IMR-90 (cell line): ENCODE data around the gene KAT7. TPM values are rescaled to one million over a fixed set of nuclear protein-coding genes. Genes with fewer than 3 reads are reported as not detected.
A peak's percentile ranks its signal among the peaks of the same experiment; 100 is the strongest.

Experiments
- ATAC-seq: fragments of 200-7000 bp; cut with Tn5 transposase; 2 replicates; pipeline ENCODE4 v1.9.1; 2020; ENCODE audit warnings: low read depth, mild to moderate bottlenecking, moderate library complexity
- BruUV-seq: library from RNA; stranded (reverse); fragments of 400-500 nt; replicated peaks from 2 replicates; lab custom pipeline; 2021; lab: Mats Ljungman, UMichigan
- CTCF ChIA-PET: fragments of 300-600 bp; formaldehyde crosslinking; extraction: SDS; loops from one replicate; lab custom pipeline; 2021; ENCODE audit warnings: antibody characterized with exemption; lab: Yijun Ruan, JAX
- POLR2A ChIA-PET: fragments of 300-600 bp; sonication (Branson Sonifier 250); formaldehyde crosslinking; loops from one replicate; lab custom pipeline; 2022; ENCODE audit warnings: antibody characterized with exemption; ENCODE audit not compliant: unreplicated experiment; lab: Charles Lee
- DNase-seq: peaks from one replicate; pipeline ENCODE4 v3.0.0; 2013
- H2AFZ ChIP-seq: replicated peaks from 2 replicates; pipeline ENCODE3; 2013; ENCODE audit warnings: low read length, mild to moderate bottlenecking; ENCODE audit not compliant: poor library complexity
- H2AK5ac ChIP-seq: 2 replicates; pipeline ENCODE4 v1.6.1; 2013; ENCODE audit warnings: low read depth, low read length, inconsistent platforms
- H2AK9ac ChIP-seq: replicated peaks from 2 replicates; pipeline ENCODE3; 2013; ENCODE audit warnings: mild to moderate bottlenecking, low read depth, low read length, moderate library complexity; ENCODE audit not compliant: poor library complexity
- H2BK120ac ChIP-seq: 2 replicates; pipeline ENCODE4 v1.6.1; 2013; ENCODE audit warnings: low read depth, low read length, inconsistent platforms
- H2BK15ac ChIP-seq: 3 replicates; pipeline ENCODE4 v1.6.1; 2013; ENCODE audit warnings: low read depth, low read length, inconsistent platforms
- H2BK20ac ChIP-seq: 2 replicates; pipeline ENCODE4 v1.6.1; 2013; ENCODE audit warnings: low read depth, mild to moderate bottlenecking, inconsistent platforms, low read length, moderate library complexity
- H2BK5ac ChIP-seq: 2 replicates; pipeline ENCODE4 v1.6.1; 2013; ENCODE audit warnings: mild to moderate bottlenecking, low read depth, low read length, inconsistent platforms; ENCODE audit not compliant: poor library complexity, severe bottlenecking
- H3K14ac ChIP-seq: replicated peaks from 2 replicates; pipeline ENCODE4 v1.6.1; 2013; ENCODE audit warnings: low read depth, low read length, inconsistent platforms
- H3K18ac ChIP-seq: 2 replicates; pipeline ENCODE4 v1.6.1; 2013; ENCODE audit warnings: low read depth, low read length, control low read depth
- H3K23ac ChIP-seq: 2 replicates; pipeline ENCODE4 v1.6.1; 2013; ENCODE audit warnings: low read depth, low read length, inconsistent platforms
- H3K27ac ChIP-seq: 2 replicates; pipeline ENCODE4 v1.5.1; 2013; ENCODE audit warnings: mild to moderate bottlenecking, control low read depth, low read length; ENCODE audit not compliant: insufficient read depth
- H3K27me3 ChIP-seq: 2 replicates; pipeline ENCODE4 v1.6.1; 2013; ENCODE audit warnings: low read length; ENCODE audit not compliant: control insufficient read depth, insufficient read depth
- H3K36me3 ChIP-seq: 2 replicates; pipeline ENCODE4 v1.6.1; 2013; ENCODE audit warnings: low read length, mixed read lengths; ENCODE audit not compliant: control insufficient read depth, insufficient read depth
- H3K4ac ChIP-seq: 2 replicates; pipeline ENCODE4 v1.6.1; 2013; ENCODE audit warnings: low read depth, low read length, inconsistent platforms
- H3K4me1 ChIP-seq: 2 replicates; pipeline ENCODE4 v1.6.1; 2013; ENCODE audit warnings: low read length, mixed read lengths; ENCODE audit not compliant: control insufficient read depth, insufficient read depth
- H3K4me2 ChIP-seq: 2 replicates; pipeline ENCODE4 v1.6.1; 2013; ENCODE audit warnings: low read depth, mild to moderate bottlenecking, control low read depth, low read length, moderate library complexity
- H3K4me3 ChIP-seq: 2 replicates; pipeline ENCODE4 v1.5.1; 2013; ENCODE audit warnings: low read depth, mild to moderate bottlenecking, control low read depth, low read length, moderate library complexity; ENCODE audit not compliant: insufficient read depth
- H3K56ac ChIP-seq: 2 replicates; pipeline ENCODE4 v1.6.1; 2013; ENCODE audit warnings: low read length, inconsistent platforms; ENCODE audit not compliant: insufficient read depth; ENCODE audit errors: extremely low read depth
- H3K79me1 ChIP-seq, 2 experiments: 2 replicates each; pipeline ENCODE4 v1.6.1; 2013; ENCODE audit warnings: low read length in 2 of 2, inconsistent platforms in 1 of 2, low read depth in 1 of 2
- H3K9ac ChIP-seq: 2 replicates; pipeline ENCODE4 v1.6.1; 2013; ENCODE audit warnings: low read depth, low read length, control low read depth
- H3K9me1 ChIP-seq: 2 replicates; pipeline ENCODE4 v1.6.1; 2013; ENCODE audit warnings: low read length, inconsistent platforms; ENCODE audit not compliant: insufficient read depth
- H3K9me3 ChIP-seq: 2 replicates; pipeline ENCODE4 v1.6.1; 2013; ENCODE audit warnings: low read length; ENCODE audit not compliant: control insufficient read depth, insufficient read depth
- H4K20me1 ChIP-seq: 2 replicates; pipeline ENCODE4 v1.6.1; 2013; ENCODE audit warnings: low read length, inconsistent platforms; ENCODE audit not compliant: insufficient read depth
- H4K5ac ChIP-seq: 2 replicates; pipeline ENCODE4 v1.6.1; 2013; ENCODE audit warnings: mild to moderate bottlenecking, low read depth, low read length, control low read depth
- H4K8ac ChIP-seq, 2 experiments: 2 replicates each; pipeline ENCODE4 v1.6.1; 2013; ENCODE audit warnings: low read depth in 2 of 2, low read length in 2 of 2, control low read depth in 1 of 2, inconsistent platforms in 1 of 2
- H4K91ac ChIP-seq: 2 replicates; pipeline ENCODE4 v1.6.1; 2013; ENCODE audit warnings: low read depth, low read length, inconsistent platforms; ENCODE audit not compliant: insufficient read depth
- BHLHE40 ChIP-seq: fragments of 150-350 bp; IDR thresholded peaks from 2 replicates; pipeline ENCODE4 v1.6.1; 2016; ENCODE audit warnings: mild to moderate bottlenecking, low read depth, low read length
- FOS ChIP-seq: fragments of 150-350 bp; IDR thresholded peaks from 2 replicates; pipeline ENCODE4 v1.6.1; 2016; ENCODE audit warnings: low read depth, low read length
- RFX5 ChIP-seq: IDR thresholded peaks from 2 replicates; pipeline ENCODE4 v1.8.0; 2012; ENCODE audit warnings: low read depth, mild to moderate bottlenecking, low read length, moderate library complexity
- WGBS, 2 experiments: methylation state at CpG; one replicate each; pipeline versions ENCODE4 v1.1.5 to v1.1.7; 2013; ENCODE audit warnings: missing lambda C conversion rate in 2 of 2; ENCODE audit not compliant: insufficient read length in 1 of 2; ENCODE audit errors: extremely low coverage in 2 of 2; 5-methylcytosine and 5-hydroxymethylcytosine counted together
- dilution Hi-C: fragments of 300-500 bp; cut with HindIII; formaldehyde crosslinking; loops from one replicate; pipeline ENCODE4 v1.14.3; 2018; ENCODE audit warnings: low sequenced_read_pairs; ENCODE audit not compliant: unreplicated experiment
- in situ Hi-C: fragments of 300-500 bp; cut with MboI; formaldehyde crosslinking; loops from 3 replicates; pipeline ENCODE4 v1.14.3; 2019; ENCODE audit warnings: low sequenced_read_pairs, inconsistent platforms, mixed read lengths
- intact Hi-C: fragments of 100-400 bp; cut with micrococcal nuclease; formaldehyde crosslinking; loops from 2 replicates; pipeline ENCODE4 v1.10.0; 2022
- polyA plus RNA-seq, 3 experiments: library from polyadenylated mRNA; depleted of rRNA; stranded (reverse); fragments of >200 nt; gene quantifications; 2 replicates each; pipeline ENCODE4 v1.2.3, GENCODE V29; 2012; ENCODE audit warnings: low replicate concordance in 1 of 3
- total RNA-seq: library from RNA; depleted of rRNA; stranded (reverse); fragments of >200 nt; gene quantifications from 2 replicates; pipeline ENCODE4 v1.2.3, GENCODE V29; 2012

Gene KAT7
- total and polyA plus RNA-seq, 2 of the 4 experiments (the other 2 are of a cell fraction), result 16.9 to 21.9 TPM

DNA sequence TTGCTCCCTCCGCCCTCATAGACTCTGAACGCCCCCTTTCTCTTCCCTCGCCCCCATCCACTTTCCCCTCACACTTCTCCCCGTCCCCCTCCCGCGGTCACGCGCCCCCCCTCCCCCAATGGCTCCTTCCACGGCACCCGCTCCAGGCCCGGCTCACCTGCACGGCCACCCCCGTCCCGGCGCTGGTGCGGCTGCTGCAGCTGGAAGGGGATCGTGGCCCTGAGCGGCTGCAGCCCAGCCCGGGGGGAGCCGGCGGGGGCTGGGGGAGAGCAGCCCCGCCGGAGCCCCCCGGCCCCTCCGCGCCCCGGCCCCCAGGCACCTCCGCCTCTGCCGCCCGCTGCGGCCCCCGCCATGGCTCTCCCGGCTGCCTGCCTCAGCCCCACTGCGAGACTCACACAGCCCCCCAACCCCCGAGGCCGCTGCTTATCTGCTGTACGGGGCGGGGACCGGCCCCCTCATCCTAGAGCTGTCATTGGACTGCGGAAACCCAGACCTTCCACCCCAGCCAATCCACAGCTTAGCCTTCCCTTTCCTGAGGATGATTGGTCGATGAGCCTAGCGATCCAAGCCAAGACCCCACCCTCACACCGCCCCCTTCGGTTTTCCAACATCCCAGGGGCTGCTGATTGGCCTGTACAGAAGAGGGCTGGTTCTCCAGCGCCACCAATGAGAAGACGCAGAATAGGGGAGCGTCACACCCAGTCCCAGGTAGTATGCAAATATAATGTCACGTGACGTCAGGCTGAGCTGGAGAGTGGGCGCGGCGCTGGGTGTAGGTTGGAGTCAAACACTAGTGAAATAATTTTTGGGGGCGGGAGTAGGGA is 24.5 kb upstream of the KAT7 start, which contains the start of gene FAM117A (continued):
- TF ChIP-seq RFX5 (no peak), BHLHE40 (peak; percentile 52)

DNA sequence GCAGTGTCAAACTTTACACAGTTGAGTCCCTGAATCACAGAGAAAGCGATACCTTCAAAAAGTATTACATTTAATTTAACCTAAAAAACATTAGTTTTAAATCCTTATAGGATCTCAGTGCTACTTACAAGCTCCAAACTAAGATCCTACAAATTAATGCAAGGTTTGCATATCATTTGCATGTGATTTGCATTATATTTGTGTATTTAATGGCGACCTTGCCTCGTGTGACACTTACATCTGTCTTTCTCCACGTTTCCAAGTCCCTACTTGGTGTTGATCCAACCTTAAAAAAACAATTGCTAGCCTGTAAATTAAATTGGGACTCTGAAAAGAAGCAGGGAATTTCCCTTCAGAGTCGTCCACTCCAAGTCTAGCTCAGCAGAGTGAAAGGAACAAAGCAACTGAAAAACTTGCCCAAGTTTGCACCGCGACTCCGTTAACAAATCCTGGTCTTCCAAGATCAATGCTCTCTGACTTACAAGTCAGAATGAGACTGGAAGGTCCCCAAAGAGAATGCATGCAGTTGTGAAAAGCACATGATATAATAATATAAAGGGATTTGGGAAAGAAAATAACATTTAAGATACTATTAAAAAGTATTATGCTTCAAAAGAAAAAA is 23.8 kb upstream of the KAT7 start:
- Histone ChIP-seq H3K4ac (no peak overlapping the region), H3K4me3 (peak overlapping the region; percentile 37), H3K79me1 (no peaks in the 10 kb centered on the region), H4K5ac (no peak overlapping the region), H3K27me3 (peaks cover 27% of the 10 kb centered on the region), H2BK5ac (no peak overlapping the region), H2BK120ac (no peak overlapping the region), H2BK20ac (no peak overlapping the region), H2BK15ac (no peak overlapping the region), H4K91ac (no peak overlapping the region), H3K9me3 (no peaks in the 10 kb centered on the region), H3K9me1 (no peaks in the 10 kb centered on the region; the same call in 1 of the 2 replicates), H2AK9ac (peak overlapping the region; percentile 68), H3K14ac (no peak overlapping the region), H4K20me1 (no peaks in the 10 kb centered on the region), H2AK5ac (no peak overlapping the region), H3K4me1 (no peaks in the 10 kb centered on the region), H3K27ac (no peak overlapping the region), H3K4me2 (peak overlapping the region; percentile 92), H3K9ac (no peak overlapping the region), H3K36me3 (no peaks in the 10 kb centered on the region), H2AFZ (peak overlapping the region; percentile 82), H3K56ac (no peak overlapping the region), H3K23ac (no peak overlapping the region), H3K18ac (no peak overlapping the region), H4K8ac (no peak overlapping the region)
- DNase-seq (no peak), ATAC-seq (no peak)
- in situ Hi-C loops (no loop called here), dilution Hi-C loops (no loop called here), intact Hi-C loops (no loop called here)
- POLR2A ChIA-PET, result no interaction called here
- CTCF ChIA-PET, result interaction anchor here (0.7 kb wide), 1 partner anchor 9 kb away, joined by 3 read pairs; no protein-coding TSS in a partner anchor
- no TSS peak for BruUV-seq
- 60% methylated on average over 2 of the region's 8 CpGs; no CpG with 5 or more reads in 1 of the 2 experiments for WGBS, 2 experiments
- TF ChIP-seq FOS, result no peak
